HEK293 (cell line): Measurements from ENCODE around the gene NELFE.

Experiments used
- CTCF ChIA-PET: fragments of 350-600 bp; formaldehyde crosslinking; extraction: SDS; loops from one replicate; lab custom pipeline; 2021; ENCODE audit warnings: antibody characterized with exemption; lab: Yijun Ruan, JAX
- POLR2A ChIA-PET: fragments of 300-600 bp; formaldehyde crosslinking; extraction: SDS; loops from one replicate; lab custom pipeline; 2020; ENCODE audit warnings: antibody characterized with exemption, inconsistent platforms; lab: Yijun Ruan, JAX
- H3K27ac ChIP-seq: fragments of 200-500 bp; sonication (Bioruptor generic); 2 replicates; pipeline ENCODE4 v1.5.1; 2014; ENCODE audit warnings: low read depth, low read length, control low read depth, inconsistent platforms; ENCODE audit errors: extremely low read depth
- H3K36me3 ChIP-seq, 2 experiments: fragments of 200-500 bp in 1 of 2; sonication (Bioruptor generic) in 1 of 2; 1 replicate in 1 of 2; 2 replicates in 1 of 2; pipeline ENCODE4 v1.5.1; 2014 to 2017; ENCODE audit warnings: inconsistent platforms in 2 of 2, low read length in 2 of 2; ENCODE audit not compliant: control insufficient read depth in 2 of 2, insufficient read depth in 1 of 2
- H3K4me1 ChIP-seq: fragments of 200-500 bp; sonication (Bioruptor generic); 2 replicates; pipeline ENCODE4 v1.5.1; 2014; ENCODE audit warnings: mild to moderate bottlenecking, low read length, inconsistent platforms; ENCODE audit not compliant: control insufficient read depth, insufficient read depth
- H3K4me3 ChIP-seq: 2 replicates; pipeline ENCODE4 v1.5.1; 2011; ENCODE audit warnings: low read depth, mild to moderate bottlenecking, control low read depth, low read length, moderate library complexity
- H3K9me3 ChIP-seq: fragments of 200-500 bp; sonication (Bioruptor generic); 2 replicates; pipeline ENCODE4 v1.5.1; 2014; ENCODE audit warnings: low read depth, low read length, inconsistent platforms; ENCODE audit not compliant: control insufficient read depth, insufficient read depth
- FEZF1 ChIP-seq: fragments of 450-650 bp; formaldehyde crosslinking; IDR thresholded peaks from 2 replicates; pipeline ENCODE4 v1.5.1; 2016; ENCODE audit warnings: missing biosample characterization, missing genetic modification characterization
- REST ChIP-seq: fragments of 450-650 bp; formaldehyde crosslinking; IDR thresholded peaks from 2 replicates; pipeline ENCODE4 v1.5.1; 2016; ENCODE audit warnings: missing biosample characterization, missing genetic modification characterization
- SCRT1 ChIP-seq: fragments of 450-650 bp; formaldehyde crosslinking; IDR thresholded peaks from 2 replicates; pipeline ENCODE4 v1.5.1; 2016; ENCODE audit warnings: missing biosample characterization, missing genetic modification characterization, borderline replicate concordance
- SETDB1 ChIP-seq: IDR thresholded peaks from one replicate; pipeline ENCODE4 v1.6.1; 2017; ENCODE audit warnings: mild to moderate bottlenecking, low read length, moderate library complexity, mixed read lengths; ENCODE audit not compliant: insufficient read length
- ZBTB17 ChIP-seq: fragments of 450-650 bp; formaldehyde crosslinking; IDR thresholded peaks from 2 replicates; pipeline ENCODE4 v1.5.1; 2016; ENCODE audit warnings: missing biosample characterization, missing genetic modification characterization
- ZBTB8A ChIP-seq: fragments of 450-650 bp; formaldehyde crosslinking; IDR thresholded peaks from 2 replicates; pipeline ENCODE4 v1.5.1; 2016; ENCODE audit warnings: missing biosample characterization, missing genetic modification characterization
- ZNF132 ChIP-seq: fragments of 450-650 bp; formaldehyde crosslinking; IDR thresholded peaks from 2 replicates; pipeline ENCODE4 v1.5.1; 2017; ENCODE audit warnings: missing biosample characterization, missing genetic modification characterization, borderline replicate concordance
- ZNF223 ChIP-seq: fragments of 450-650 bp; formaldehyde crosslinking; IDR thresholded peaks from 2 replicates; pipeline ENCODE4 v1.5.1; 2016; ENCODE audit warnings: missing biosample characterization, missing genetic modification characterization
- ZNF24 ChIP-seq: fragments of 450-650 bp; formaldehyde crosslinking; IDR thresholded peaks from 2 replicates; pipeline ENCODE4 v1.5.1; 2016; ENCODE audit warnings: missing biosample characterization, missing genetic modification characterization
- ZNF335 ChIP-seq: fragments of 450-650 bp; formaldehyde crosslinking; conservative IDR thresholded peaks from 2 replicates; pipeline ENCODE4 v1.5.1; 2016; ENCODE audit warnings: missing biosample characterization, missing genetic modification characterization
- ZNF426 ChIP-seq: fragments of 450-650 bp; formaldehyde crosslinking; IDR thresholded peaks from 2 replicates; pipeline ENCODE4 v1.5.1; 2017; ENCODE audit warnings: missing biosample characterization, missing genetic modification characterization, mild to moderate bottlenecking, inconsistent platforms, moderate library complexity
- ZNF449 ChIP-seq: fragments of 450-650 bp; formaldehyde crosslinking; IDR thresholded peaks from 2 replicates; pipeline ENCODE4 v1.5.1; 2017; ENCODE audit warnings: missing biosample characterization, mild to moderate bottlenecking, missing genetic modification characterization, moderate library complexity
- ZNF510 ChIP-seq: fragments of 450-650 bp; formaldehyde crosslinking; IDR thresholded peaks from 2 replicates; pipeline ENCODE4 v1.5.1; 2018; ENCODE audit warnings: mild to moderate bottlenecking, missing genetic modification characterization, missing biosample characterization; ENCODE audit not compliant: insufficient replicate concordance
- ZNF513 ChIP-seq: fragments of 450-650 bp; IDR thresholded peaks from 2 replicates; pipeline ENCODE4 v1.5.1; 2018; ENCODE audit warnings: missing biosample characterization, missing genetic modification characterization
- ZNF514 ChIP-seq: fragments of 450-650 bp; formaldehyde crosslinking; IDR thresholded peaks from 2 replicates; pipeline ENCODE4 v1.5.1; 2016; ENCODE audit warnings: missing biosample characterization, missing genetic modification characterization
- ZNF555 ChIP-seq: fragments of 450-650 bp; formaldehyde crosslinking; conservative IDR thresholded peaks from 2 replicates; pipeline ENCODE4 v1.5.1; 2017; ENCODE audit warnings: missing biosample characterization, mild to moderate bottlenecking, missing genetic modification characterization, inconsistent platforms
- ZNF561 ChIP-seq: fragments of 450-650 bp; IDR thresholded peaks from 2 replicates; pipeline ENCODE4 v1.5.1; 2018; ENCODE audit warnings: missing biosample characterization, missing genetic modification characterization, borderline replicate concordance
- ZNF660 ChIP-seq: fragments of 450-650 bp; IDR thresholded peaks from 2 replicates; pipeline ENCODE4 v1.5.1; 2018; ENCODE audit warnings: missing biosample characterization, mild to moderate bottlenecking, missing genetic modification characterization
- ZNF707 ChIP-seq: fragments of 450-650 bp; formaldehyde crosslinking; IDR thresholded peaks from 2 replicates; pipeline ENCODE4 v1.5.1; 2016; ENCODE audit warnings: missing biosample characterization, missing genetic modification characterization
- ZNF776 ChIP-seq: fragments of 450-650 bp; formaldehyde crosslinking; IDR thresholded peaks from 2 replicates; pipeline ENCODE4 v1.5.0; 2017; ENCODE audit warnings: missing biosample characterization, missing genetic modification characterization, borderline replicate concordance
- ZNF785 ChIP-seq: fragments of 450-650 bp; formaldehyde crosslinking; IDR thresholded peaks from 2 replicates; pipeline ENCODE4 v1.5.1; 2016; ENCODE audit warnings: missing biosample characterization, missing genetic modification characterization
- TF ChIP-seq, protein P1 (sequence below): fragments of 450-650 bp; formaldehyde crosslinking; IDR thresholded peaks from 2 replicates; pipeline ENCODE4 v1.5.1; 2016; ENCODE audit warnings: missing biosample characterization, missing genetic modification characterization

NELFE gene

DNA sequence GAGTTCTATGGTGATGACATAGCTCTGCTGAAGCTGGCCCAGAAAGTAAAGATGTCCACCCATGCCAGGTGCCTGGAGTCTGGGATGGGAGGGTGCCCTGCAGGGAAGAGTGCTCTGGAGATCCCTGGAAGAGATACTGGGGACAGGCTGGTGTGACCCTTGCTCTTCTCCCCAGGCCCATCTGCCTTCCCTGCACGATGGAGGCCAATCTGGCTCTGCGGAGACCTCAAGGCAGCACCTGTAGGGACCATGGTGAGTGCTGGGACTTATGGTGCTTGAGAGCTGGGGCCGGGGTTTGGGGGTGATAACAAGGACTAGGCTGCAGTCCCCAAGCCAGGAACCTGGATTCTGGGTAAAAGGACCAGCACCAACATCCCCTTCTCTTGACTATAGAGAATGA is 15.0 kb downstream of the NELFE start:
- ChIA-PET CTCF (interaction anchor here (7.7 kb wide), 1 partner anchor 8 kb away, joined by 70 read pairs; no protein-coding TSS in a partner anchor), POLR2A (interaction anchor here (1.1 kb wide), 1 partner anchor 28 kb away, joined by 3 read pairs; the partner anchor contains the start of gene DXO)
- no peak overlapping the region for H3K4me3 ChIP-seq
- H3K9me3 ChIP-seq = no peaks in the 10 kb centered on the region
- no peaks in the 10 kb centered on the region for H3K36me3 ChIP-seq
- no peak for TF ChIP-seq ZNF707 (tag by site-specific recombination)
- TF ChIP-seq ZNF555 (tag by site-specific recombination) = no peak
- no peak for TF ChIP-seq ZNF132 (tag by site-specific recombination)
- TF ChIP-seq, protein P1, sequence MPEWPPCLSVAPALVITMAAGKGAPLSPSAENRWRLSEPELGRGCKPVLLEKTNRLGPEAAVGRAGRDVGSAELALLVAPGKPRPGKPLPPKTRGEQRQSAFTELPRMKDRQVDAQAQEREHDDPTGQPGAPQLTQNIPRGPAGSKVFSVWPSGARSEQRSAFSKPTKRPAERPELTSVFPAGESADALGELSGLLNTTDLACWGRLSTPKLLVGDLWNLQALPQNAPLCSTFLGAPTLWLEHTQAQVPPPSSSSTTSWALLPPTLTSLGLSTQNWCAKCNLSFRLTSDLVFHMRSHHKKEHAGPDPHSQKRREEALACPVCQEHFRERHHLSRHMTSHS = no peak
- no peak for TF ChIP-seq ZNF426 (tag by site-specific recombination)
- TF ChIP-seq REST (tag by site-specific recombination) = no peak
- TF ChIP-seq ZBTB17 (tag by site-specific recombination) = no peak
- no peak for TF ChIP-seq ZNF561 (tag by site-specific recombination)
- TF ChIP-seq SCRT1 (tag by site-specific recombination) = no peak
- TF ChIP-seq ZNF24 = no peak
- no peak for TF ChIP-seq ZNF513 (tag by site-specific recombination)
- TF ChIP-seq ZNF785 (tag by site-specific recombination) = no peak
- no peak for TF ChIP-seq ZBTB8A
- no peak for TF ChIP-seq ZNF660 (tag by site-specific recombination)
- no peak for TF ChIP-seq ZNF514 (tag by site-specific recombination)
- no peak for TF ChIP-seq ZNF776 (tag by site-specific recombination)
- H3K27ac ChIP-seq = no peak overlapping the region
- H3K4me1 ChIP-seq = peaks cover 5% of the 10 kb centered on the region; the same call in 1 of the 2 replicates

DNA sequence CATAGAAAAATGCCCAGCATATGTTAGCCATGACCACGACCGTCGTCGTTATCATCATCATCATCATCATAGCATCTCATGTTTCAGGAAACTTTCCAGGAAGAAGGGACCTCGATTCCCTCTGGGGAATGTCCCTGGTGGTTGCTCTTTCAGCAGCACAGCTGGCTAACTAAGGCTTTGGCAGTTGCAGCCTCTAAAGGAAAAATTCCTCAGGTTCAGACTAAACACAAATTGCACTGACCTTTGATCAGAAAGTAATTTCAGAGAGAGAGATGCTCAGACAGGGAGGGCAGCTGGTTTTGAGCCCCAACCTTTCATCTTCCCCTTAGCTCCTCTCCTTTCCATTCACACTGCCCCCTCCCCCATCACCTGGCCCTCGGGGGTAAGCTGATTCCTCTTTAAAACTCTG is 18.5 kb downstream of the NELFE start:
- CTCF ChIA-PET = interaction anchor here (0.5 to 7.7 kb wide), 5 partner anchors 10 to 356 kb away, joined by 3 to 70 read pairs (median 3); no protein-coding TSS in a partner anchor
- Histone ChIP-seq H3K4me3 (no peak overlapping the region), H3K36me3 (no peaks in the 10 kb centered on the region), H3K4me1 (peaks cover 5% of the 10 kb centered on the region; the same call in 1 of the 2 replicates), H3K9me3 (no peaks in the 10 kb centered on the region), H3K27ac (no peak overlapping the region)
- POLR2A ChIA-PET = interaction anchor here (1.1 to 2.6 kb wide), 3 partner anchors 10 to 32 kb away, joined by 5 to 17 read pairs (median 5); partner anchors contain the start of gene DXO
- TF ChIP-seq SETDB1 (no peak), ZNF776 (tag by site-specific recombination) (no peak), ZNF513 (tag by site-specific recombination) (peak; percentile 75), FEZF1 (tag by site-specific recombination) (0 out of 2 replicates have a peak, but pooled peaks have one; percentile 22), ZNF510 (tag by site-specific recombination) (no peak), ZNF223 (tag by site-specific recombination) (no peak), ZNF335 (tag by site-specific recombination) (peak; percentile 43), ZNF449 (tag by site-specific recombination) (no peak)
